ENCODE data around the gene SAP130. TPM values are rescaled to one million over a fixed set of nuclear protein-coding genes. Genes with fewer than 3 reads are reported as not detected.

Gene SAP130
- total RNA-seq, 1 experiment from 2014 or later, result 45.6 TPM

GRCh38 chr2:127911737-127912136 lies 116.1 kb downstream of the SAP130 start:
- no peak overlapping the region for H3K4me2 ChIP-seq (ENCODE audit: insufficient read depth, insufficient read length, low read length)
- Mint-ChIP-seq H3K36me3 (ENCODE audit: insufficient read depth in 1 of 3, low read depth in 3 of 3) (no peaks in the 10 kb centered on the region), H3K4me1 (no peaks in the 10 kb centered on the region), H3K4me3 (no peak overlapping the region), H3K9me3 (no peaks in the 10 kb centered on the region; a peak in 1 of 5 replicates), H3K27me3 (ENCODE audit: low read depth) (peaks cover 3% of the 10 kb centered on the region), H3K27ac (no peak overlapping the region)
- no peak overlapping the region for H2AFZ ChIP-seq (ENCODE audit: low read length)
- no peak overlapping the region for H3K23ac ChIP-seq (ENCODE audit: insufficient read length, low read depth, low read length)
- H2BK12ac ChIP-seq (ENCODE audit: insufficient read length, low read depth, low read length), result no peak overlapping the region
- H3K79me1 ChIP-seq (ENCODE audit: insufficient read depth, low read depth, low read length, poor library complexity, severe bottlenecking), result no peaks in the 10 kb centered on the region
- no peaks in the 10 kb centered on the region for H3K79me2 ChIP-seq (ENCODE audit: insufficient read depth, low read length)
- no peak overlapping the region for H3K4ac ChIP-seq (ENCODE audit: low read depth, low read length)
- no peak overlapping the region for H2AK5ac ChIP-seq (ENCODE audit: insufficient read length, low read length)
- no peak overlapping the region for H3K27ac ChIP-seq (ENCODE audit: insufficient read length, low read depth, low read length)
- H3K9ac ChIP-seq (ENCODE audit: extremely low read depth, insufficient read length, low read length), result no peak overlapping the region
- no peak overlapping the region for H3K18ac ChIP-seq (ENCODE audit: insufficient read length, low read depth, low read length)
- DNase-seq, result no peak
- no peak overlapping the region for H4K8ac ChIP-seq (replicated peaks; ENCODE audit: insufficient read length, low read depth, low read length)
- H3K27me3 ChIP-seq (ENCODE audit: insufficient read depth, low read length), result no peaks in the 10 kb centered on the region
- no peak overlapping the region for H2BK120ac ChIP-seq (ENCODE audit: low read depth, low read length, poor library complexity, severe bottlenecking)
- WGBS (ENCODE audit: extremely low coverage, insufficient read length, low lambda C conversion rate), result no CpG with 5 or more reads among the region's 2 CpGs
- no peak overlapping the region for H4K5ac ChIP-seq (ENCODE audit: insufficient read length, low read depth, low read length)
- no peaks in the 10 kb centered on the region for H3K23me2 ChIP-seq (ENCODE audit: insufficient read length, low read depth, low read length, poor library complexity, severe bottlenecking)
- H4K20me1 ChIP-seq (ENCODE audit: control insufficient read depth, insufficient read depth, insufficient read length), result no peaks in the 10 kb centered on the region
- no peak overlapping the region for H3T11ph ChIP-seq (ENCODE audit: low read length)
- no peak for TF ChIP-seq CTCF (conservative IDR thresholded peaks at IDR 0.05)
- no peak overlapping the region for H2BK5ac ChIP-seq (ENCODE audit: insufficient read length, low read length)
- no peaks in the 10 kb centered on the region for H3K4me1 ChIP-seq (ENCODE audit: insufficient read depth, low read length)
- no peak overlapping the region for H2BK20ac ChIP-seq (ENCODE audit: low read depth, low read length, poor library complexity, severe bottlenecking)
- no peak overlapping the region for H3K56ac ChIP-seq (ENCODE audit: insufficient read length, low read depth, low read length)
- H4K91ac ChIP-seq (ENCODE audit: insufficient read length, low read depth, low read length), result no peak overlapping the region
- no peaks in the 10 kb centered on the region for H3K9me3 ChIP-seq (ENCODE audit: control insufficient read depth, low read depth, low read length)
- H3K14ac ChIP-seq (ENCODE audit: insufficient read depth, low read length), result no peak overlapping the region
- no peak overlapping the region for H2BK15ac ChIP-seq (ENCODE audit: low read depth, low read length)

All from H9 (cell line).